ENCODE measurements around the gene CFAP74. TPM values are rescaled to one million over a fixed set of nuclear protein-coding genes. Genes with fewer than 3 reads are reported as not detected.

The CFAP74 gene
- total RNA-seq, 2 experiments from 2014 or later: not detected

GRCh38 chr1:2019172-2019543 is 15.6 kb upstream of the CFAP74 start, which contains the start of gene GABRD:
TSS of gene GABRD (plus strand) at chr1:2019345. CDS start at chr1:2019424, 79 bp downstream.
- H3K27me3 Mint-ChIP-seq: peaks cover 86% of the 10 kb centered on the region
- peaks cover 19% of the 10 kb centered on the region for H3K4me1 ChIP-seq (ENCODE audit: insufficient read depth, low read length)
- no peak within 1 kb of the TSS for H3K27ac ChIP-seq (ENCODE audit: low read depth in 1 of 2, low read length in 2 of 2)
- peak; percentile 71 for ATAC-seq (ENCODE audit: poor library complexity)
- peak in 3 of 14 experiments; percentile 9 to 53 (median 47) for DNase-seq
- no peaks in the 10 kb centered on the region for H3K9me3 Mint-ChIP-seq
- peaks cover 8% of the 10 kb centered on the region for H3K4me1 Mint-ChIP-seq (ENCODE audit: low read depth)
- intact Hi-C loops (cut with DNase I, micrococcal nuclease): no loop called here
- TF ChIP-seq, protein P1, sequence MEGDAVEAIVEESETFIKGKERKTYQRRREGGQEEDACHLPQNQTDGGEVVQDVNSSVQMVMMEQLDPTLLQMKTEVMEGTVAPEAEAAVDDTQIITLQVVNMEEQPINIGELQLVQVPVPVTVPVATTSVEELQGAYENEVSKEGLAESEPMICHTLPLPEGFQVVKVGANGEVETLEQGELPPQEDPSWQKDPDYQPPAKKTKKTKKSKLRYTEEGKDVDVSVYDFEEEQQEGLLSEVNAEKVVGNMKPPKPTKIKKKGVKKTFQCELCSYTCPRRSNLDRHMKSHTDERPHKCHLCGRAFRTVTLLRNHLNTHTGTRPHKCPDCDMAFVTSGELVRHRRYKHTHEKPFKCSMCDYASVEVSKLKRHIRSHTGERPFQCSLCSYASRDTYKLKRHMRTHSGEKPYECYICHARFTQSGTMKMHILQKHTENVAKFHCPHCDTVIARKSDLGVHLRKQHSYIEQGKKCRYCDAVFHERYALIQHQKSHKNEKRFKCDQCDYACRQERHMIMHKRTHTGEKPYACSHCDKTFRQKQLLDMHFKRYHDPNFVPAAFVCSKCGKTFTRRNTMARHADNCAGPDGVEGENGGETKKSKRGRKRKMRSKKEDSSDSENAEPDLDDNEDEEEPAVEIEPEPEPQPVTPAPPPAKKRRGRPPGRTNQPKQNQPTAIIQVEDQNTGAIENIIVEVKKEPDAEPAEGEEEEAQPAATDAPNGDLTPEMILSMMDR (IDR thresholded peaks at IDR 0.05): no peak
- ChIA-PET POLR2A (no interaction called here), CTCF (no interaction called here)
- H3K27ac Mint-ChIP-seq: no peak within 1 kb of the TSS
- H3K9me3 ChIP-seq (ENCODE audit: control insufficient read depth in 1 of 2, insufficient read depth in 1 of 2, low read length in 2 of 2): peaks cover 0 to 12% of the 10 kb centered on the region in 2 experiments
- H3K27me3 ChIP-seq (ENCODE audit: control insufficient read depth in 1 of 2, insufficient read depth in 2 of 2, low read length in 2 of 2): peaks cover 59 to 61% of the 10 kb centered on the region in 2 experiments
- H3K36me3 ChIP-seq (ENCODE audit: insufficient read depth, low read length): no peaks in the 10 kb centered on the region
- H3K4me3 ChIP-seq (ENCODE audit: low read length): no peak within 1 kb of the TSS
- H3K36me3 Mint-ChIP-seq (ENCODE audit: low read depth): no peaks in the 10 kb centered on the region
- peak within 1 kb of the TSS; percentile 75 for H3K4me3 Mint-ChIP-seq

- DNase-seq: no peak
- ChIA-PET POLR2A (no interaction called here), CTCF (no interaction called here)
- Histone ChIP-seq H3K9me3 (ENCODE audit: control insufficient read depth in 1 of 2, insufficient read depth in 1 of 2, low read length in 2 of 2) (peaks cover 0 to 11% of the 10 kb centered on the region in 2 experiments), H3K4me1 (ENCODE audit: insufficient read depth, low read length) (peaks cover 19% of the 10 kb centered on the region), H3K36me3 (ENCODE audit: insufficient read depth, low read length) (no peaks in the 10 kb centered on the region), H3K4me3 (ENCODE audit: low read length) (no peak overlapping the region), H3K27ac (ENCODE audit: low read depth in 1 of 2, low read length in 2 of 2) (no peak overlapping the region), H3K27me3 (ENCODE audit: control insufficient read depth in 1 of 2, insufficient read depth in 2 of 2, low read length in 2 of 2) (peaks cover 52 to 61% of the 10 kb centered on the region in 2 experiments)
- H3K27ac Mint-ChIP-seq: no peak overlapping the region
- ATAC-seq (ENCODE audit: poor library complexity): peak; percentile 32
- H3K36me3 Mint-ChIP-seq (ENCODE audit: low read depth): no peaks in the 10 kb centered on the region
- peaks cover 80% of the 10 kb centered on the region for H3K27me3 Mint-ChIP-seq
- no peaks in the 10 kb centered on the region for H3K9me3 Mint-ChIP-seq
- TF ChIP-seq, protein P1 (IDR thresholded peaks at IDR 0.05): no peak
- H3K4me1 Mint-ChIP-seq (ENCODE audit: low read depth): peaks cover 8% of the 10 kb centered on the region
- peak overlapping the region; percentile 75 for H3K4me3 Mint-ChIP-seq
- intact Hi-C loops (cut with DNase I, micrococcal nuclease): no loop called here
These were observed 14.9 kb upstream of the CFAP74 start for GRCh38 chr1:2018217-2019171.

- peaks cover 61% of the 10 kb centered on the region for H3K27me3 Mint-ChIP-seq
- no peak overlapping the region for H3K27ac Mint-ChIP-seq
- ChIA-PET CTCF (no interaction called here), POLR2A (no interaction called here)
- H3K4me3 ChIP-seq (ENCODE audit: low read length): no peak overlapping the region
- H3K36me3 ChIP-seq (ENCODE audit: insufficient read depth, low read length): no peaks in the 10 kb centered on the region
- H3K9me3 Mint-ChIP-seq: no peaks in the 10 kb centered on the region
- peaks cover 19% of the 10 kb centered on the region for H3K4me1 ChIP-seq (ENCODE audit: insufficient read depth, low read length)
- H3K4me1 Mint-ChIP-seq (ENCODE audit: low read depth): peaks cover 8% of the 10 kb centered on the region
- TF ChIP-seq, protein P1 (IDR thresholded peaks at IDR 0.05): no peak
- peaks cover 32 to 38% of the 10 kb centered on the region in 2 experiments for H3K27me3 ChIP-seq (ENCODE audit: control insufficient read depth in 1 of 2, insufficient read depth in 2 of 2, low read length in 2 of 2)
- ATAC-seq (ENCODE audit: poor library complexity) (no peak), DNase-seq (no peak)
- intact Hi-C loops (cut with DNase I, micrococcal nuclease): no loop called here
- no peaks in the 10 kb centered on the region for H3K36me3 Mint-ChIP-seq (ENCODE audit: low read depth)
- H3K27ac ChIP-seq (ENCODE audit: low read depth in 1 of 2, low read length in 2 of 2): no peak overlapping the region
- peaks cover 0 to 8% of the 10 kb centered on the region in 2 experiments for H3K9me3 ChIP-seq (ENCODE audit: control insufficient read depth in 1 of 2, insufficient read depth in 1 of 2, low read length in 2 of 2)
- no peak overlapping the region for H3K4me3 Mint-ChIP-seq
These were observed 12.5 kb upstream of the CFAP74 start for GRCh38 chr1:2016123-2016522.
